Inflammatory macrophage treated with lipopolysaccharide for 4 hours (primary cell): ENCODE measurements around the gene KIR3DL2.
"Not testable (repeated sequence)": the region's sequence is repeated elsewhere in the genome, so short reads cannot be mapped to it uniquely, and the experiment has no call there.

Source experiments
- DNase-seq: peaks from one replicate; pipeline ENCODE4 v3.0.0-alpha.2; 2020

Gene KIR3DL2

GRCh38 chr19:54850061-54850640, at the start of gene KIR3DL2:
KIR3DL2 (plus strand) TSS chr19:54850443; CDS start chr19:54850476, 33 bp downstream.
- DNase-seq, result not testable (repeated sequence)

- DNase-seq, result no peak
Observed at GRCh38 chr19:54803410-54803809, 46.8 kb upstream of the KIR3DL2 start, which contains the start of gene KIR2DL4. KIR2DL4 (plus strand) TSS chr19:54803610; CDS start chr19:54803652, 42 bp downstream.

- DNase-seq, result no peak
Observed at GRCh38 chr19:54804101-54804500, 46.1 kb upstream of the KIR3DL2 start.

GRCh38 chr19:54804571-54804970, 45.7 kb upstream of the KIR3DL2 start:
- DNase-seq, result no peak

GRCh38 chr19:54805665-54806515, 44.4 kb upstream of the KIR3DL2 start:
- DNase-seq, result no peak

- DNase-seq, result no peak
Observed at GRCh38 chr19:54806516-54806838, 43.8 kb upstream of the KIR3DL2 start.

GRCh38 chr19:54814571-54814970, 35.7 kb upstream of the KIR3DL2 start:
- not testable (repeated sequence) for DNase-seq

GRCh38 chr19:54816251-54816650, 34.0 kb upstream of the KIR3DL2 start, which contains the start of gene KIR3DL1:
KIR3DL1 (plus strand) TSS chr19:54816468.
- not testable (repeated sequence) for DNase-seq

GRCh38 chr19:54817670-54818536, 32.3 kb upstream of the KIR3DL2 start:
- DNase-seq, result no peak

- DNase-seq, result peak; percentile 19
Observed at GRCh38 chr19:54824416-54824815, 25.8 kb upstream of the KIR3DL2 start.

- peak; percentile 7 for DNase-seq
Observed at GRCh38 chr19:54825326-54825725, 24.9 kb upstream of the KIR3DL2 start.

- peak; percentile 74 for DNase-seq
Observed at GRCh38 chr19:54828064-54828463, 22.2 kb upstream of the KIR3DL2 start.

- DNase-seq, result not testable (repeated sequence)
Observed at GRCh38 chr19:54832496-54832895, 17.7 kb upstream of the KIR3DL2 start, which contains the start of gene KIR2DS4. KIR2DS4 (plus strand) TSS chr19:54832676.

- not testable (repeated sequence) for DNase-seq
Observed at GRCh38 chr19:54835126-54835525, 15.1 kb upstream of the KIR3DL2 start.

GRCh38 chr19:54837522-54837921, 12.7 kb upstream of the KIR3DL2 start:
- peak; percentile 67 for DNase-seq

GRCh38 chr19:54843171-54843570, 7.1 kb upstream of the KIR3DL2 start:
- not testable (repeated sequence) for DNase-seq

GRCh38 chr19:54850930-54851329, 687 bp downstream of the KIR3DL2 start:
- DNase-seq, result no peak

- DNase-seq, result no peak
Observed at GRCh38 chr19:54851353-54851752, 1.1 kb downstream of the KIR3DL2 start.

GRCh38 chr19:54855241-54855640, 5.0 kb downstream of the KIR3DL2 start:
- DNase-seq, result peak; percentile 60

- DNase-seq, result not testable (repeated sequence)
Observed at GRCh38 chr19:54858476-54858875, 8.2 kb downstream of the KIR3DL2 start.

GRCh38 chr19:54859421-54859820, 9.2 kb downstream of the KIR3DL2 start:
- peak; percentile 80 for DNase-seq

- DNase-seq, result not testable (repeated sequence)
Observed at GRCh38 chr19:54863459-54863858, 13.2 kb downstream of the KIR3DL2 start.

GRCh38 chr19:54871696-54872095, 21.5 kb downstream of the KIR3DL2 start:
- peak; percentile 77 for DNase-seq
